WTC11 (cell line): Measurements from ENCODE around the gene DIABLO.

Source experiments
- GTF2I ChIP-seq: fragments of 250-450 bp; sonication (Bioruptor Pico); conservative IDR thresholded peaks from 2 replicates; pipeline ENCODE4 v1.4.0; 2021; ENCODE audit warnings: mild to moderate bottlenecking
- HMGA2 ChIP-seq: fragments of 250-450 bp; sonication (Bioruptor Pico); IDR thresholded peaks from 2 replicates; pipeline ENCODE4 v1.4.0; 2021; ENCODE audit warnings: mild to moderate bottlenecking, moderate library complexity
- NFYB ChIP-seq: sonication (generic); formaldehyde crosslinking; conservative IDR thresholded peaks from 2 replicates; pipeline ENCODE4 v1.8.0; 2022; ENCODE audit warnings: low read depth, missing genetic modification reagents

GRCh38 chr12:122159882-122160281 lies 66.0 kb downstream of the DIABLO start:
- TF ChIP-seq NFYB (no peak), HMGA2 (CRISPR knock-in tag) (no peak), GTF2I (CRISPR knock-in tag) (no peak)
